Hippocampal formation (tissue), 2 donors: ENCODE measurements around the gene NDUFAF8.

ENCODE experiments used
- DNase-seq, 2 donors: peaks; one replicate each; lab custom pipeline; 2025; lab: John Stamatoyannopoulos, UW

NDUFAF8 gene

DNA sequence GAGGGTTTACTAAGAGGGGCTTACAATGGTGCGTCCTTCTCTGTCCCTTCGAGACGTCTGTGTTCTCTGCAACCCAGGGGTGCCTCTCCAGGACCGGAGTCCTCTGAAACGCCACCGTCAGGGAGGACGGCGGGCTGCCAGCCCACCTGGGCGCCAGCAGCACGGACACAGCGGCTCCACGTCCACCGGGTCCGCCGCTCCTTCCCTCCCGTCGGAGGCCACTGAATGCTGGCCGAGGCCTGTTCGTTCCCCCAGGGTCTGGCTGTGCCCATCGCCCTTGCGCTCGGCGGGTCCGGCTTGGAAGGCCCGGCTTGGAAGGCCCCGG is 666 bp upstream of the NDUFAF8 start:
- no peak for DNase-seq

DNA sequence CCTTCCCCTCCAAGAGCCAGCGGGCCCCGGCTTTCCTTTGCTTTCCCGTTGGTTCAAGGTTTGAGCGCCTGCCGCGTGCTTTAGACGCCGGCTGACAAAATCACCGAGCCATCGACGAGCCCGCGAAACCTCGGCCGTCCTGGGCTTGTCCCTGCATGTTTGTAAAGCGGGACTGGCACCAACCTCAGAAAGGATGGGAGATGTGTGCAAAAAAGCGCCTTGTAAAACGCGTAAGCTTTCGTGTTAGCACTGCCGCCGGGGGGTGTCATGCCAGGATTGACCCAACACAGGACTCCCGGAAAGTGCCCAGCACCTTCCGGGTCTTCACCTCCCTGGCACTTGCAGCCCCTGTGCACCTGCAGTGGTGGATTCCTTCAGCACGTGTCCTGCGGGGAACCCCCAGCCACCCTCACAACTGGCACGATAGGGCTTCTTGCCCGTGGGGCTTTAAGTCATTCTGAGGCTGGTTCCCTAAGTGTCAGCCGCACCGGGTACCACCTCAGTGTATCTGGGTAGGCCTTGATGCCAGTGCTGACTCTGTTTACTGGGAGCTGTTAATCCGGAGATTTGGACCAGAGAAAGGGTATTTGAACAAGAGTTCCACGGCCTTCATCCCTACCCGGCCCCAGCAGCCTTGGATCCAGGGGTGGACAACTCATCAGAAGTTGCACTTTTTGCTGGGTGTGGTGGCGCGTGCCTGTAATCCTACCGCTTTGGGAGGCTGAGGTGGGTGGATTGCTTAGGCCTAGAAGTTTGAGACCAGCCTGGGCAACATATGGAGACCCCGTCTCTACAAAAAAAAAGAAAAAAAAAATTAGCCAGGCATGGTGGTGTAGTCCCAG is 817 bp downstream of the NDUFAF8 start:
- no peak for DNase-seq

GRCh38 chr17:81240761-81241160 is 1.6 kb downstream of the NDUFAF8 start:
- DNase-seq: no peak

DNA sequence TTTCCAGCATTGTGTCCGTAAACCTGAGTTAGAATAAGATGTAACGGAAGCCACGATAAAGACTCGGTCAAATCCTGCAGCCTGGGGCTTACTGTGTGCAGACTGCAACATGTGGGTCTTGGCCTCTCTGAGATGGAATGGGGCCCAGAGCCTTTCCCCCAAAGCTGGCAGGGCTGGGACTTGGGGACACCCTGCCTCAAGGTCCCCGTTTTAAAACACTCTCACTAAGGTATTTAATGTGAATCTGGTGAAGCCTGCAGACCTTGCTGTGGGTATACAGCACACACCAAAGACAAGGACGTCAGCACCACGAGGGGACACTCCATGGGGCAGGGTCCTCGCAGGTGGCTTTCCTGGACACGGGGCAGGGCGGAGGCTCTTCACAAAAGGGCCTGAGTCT is 2.1 kb downstream of the NDUFAF8 start:
- no peak for DNase-seq

GRCh38 chr17:81241648-81242420 is 2.7 kb downstream of the NDUFAF8 start:
- DNase-seq: no peak

DNA sequence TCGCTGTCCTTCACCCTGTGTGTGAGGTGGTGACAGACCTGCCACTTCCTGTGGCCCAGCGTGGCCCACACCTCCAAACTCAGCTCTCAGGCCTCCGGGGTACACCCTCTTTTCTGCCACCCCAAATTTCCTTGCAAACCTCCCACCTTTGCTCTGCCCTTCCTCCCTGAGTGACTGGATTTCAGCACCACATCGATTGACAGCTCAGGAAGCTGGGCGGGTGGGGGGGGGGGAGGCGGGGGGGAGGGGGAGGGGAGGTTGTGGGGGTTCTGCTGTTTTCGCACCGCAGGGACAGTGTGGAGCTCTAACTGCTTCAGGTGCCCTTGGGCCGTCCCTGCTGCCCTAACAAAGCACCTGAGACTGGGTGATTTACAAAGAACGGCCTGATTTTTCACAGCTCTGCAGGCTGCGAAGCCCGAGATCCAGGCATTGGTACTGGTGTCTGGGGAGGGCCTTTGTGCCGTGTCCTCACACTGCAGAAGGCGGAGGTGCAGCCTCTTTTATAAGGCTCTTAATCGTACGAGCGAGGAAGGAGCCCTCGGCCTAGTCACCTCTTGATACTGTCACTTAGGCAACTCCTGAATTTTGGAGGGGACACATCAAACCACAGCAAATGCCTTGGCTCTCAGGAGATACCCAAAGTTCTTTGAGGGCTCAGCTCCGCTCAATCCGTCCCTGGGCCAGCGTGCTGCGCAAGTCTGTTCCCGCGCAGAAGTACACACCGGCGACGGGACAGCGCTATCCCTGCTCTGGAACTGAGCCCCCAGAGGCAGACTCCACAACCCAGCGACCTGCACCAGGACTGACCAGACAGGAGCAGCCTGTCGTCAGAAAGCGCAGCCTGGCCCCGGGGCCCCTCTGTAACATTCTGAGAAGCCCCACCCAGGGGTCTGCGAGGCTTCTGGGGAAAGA is 3.6 kb downstream of the NDUFAF8 start:
- no peak for DNase-seq

DNA sequence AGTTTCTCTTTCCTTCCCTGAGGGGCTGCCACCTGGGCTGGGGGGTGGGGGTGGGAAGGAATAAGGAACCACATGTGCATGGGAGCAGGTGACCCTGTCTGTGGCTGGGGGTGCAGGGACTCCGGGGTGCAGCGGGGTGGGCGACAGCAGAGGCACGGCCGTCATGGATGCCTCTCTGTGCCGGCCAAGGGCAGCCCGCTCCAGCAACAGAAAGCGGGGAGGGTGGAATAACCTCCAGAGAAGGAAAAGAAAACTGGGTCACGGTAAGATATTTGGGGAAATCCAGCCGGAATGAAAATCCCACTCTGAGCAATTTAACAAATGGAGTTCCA is 4.2 kb downstream of the NDUFAF8 start:
- DNase-seq: no peak

DNA sequence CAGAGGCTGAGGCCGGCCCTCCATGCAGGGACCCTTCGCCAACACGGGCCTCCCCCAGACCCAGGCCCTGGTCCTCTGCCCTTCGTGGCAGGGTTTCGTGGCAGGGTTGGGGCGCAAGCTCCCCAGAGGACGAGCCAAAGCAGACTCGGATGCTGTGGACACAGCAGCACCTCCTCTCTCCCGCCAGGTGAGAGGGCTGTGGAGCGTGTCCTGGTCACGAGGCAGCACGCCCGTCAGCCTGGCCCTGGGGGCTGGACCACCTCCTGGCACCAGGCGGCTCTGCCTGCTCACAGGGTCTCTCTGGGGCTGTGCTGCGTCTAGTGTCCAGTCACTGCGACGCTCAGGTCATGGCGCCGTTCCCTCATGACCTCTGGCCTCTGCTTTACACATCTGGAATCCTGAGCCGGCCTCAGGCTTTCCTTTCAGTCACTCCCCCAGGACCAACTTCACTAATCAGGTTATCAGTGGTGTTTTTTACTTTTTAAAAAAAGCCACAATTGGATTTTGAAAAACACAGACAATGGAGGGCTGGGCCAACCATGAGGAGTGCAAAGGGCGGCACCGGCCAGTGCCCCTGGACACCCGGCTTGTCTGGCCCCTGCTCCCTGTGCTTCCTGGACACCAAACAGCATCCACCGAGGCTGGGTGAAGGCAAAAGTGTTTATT is 5.4 kb downstream of the NDUFAF8 start:
- DNase-seq: no peak

- no peak for DNase-seq
Measured at GRCh38 chr17:81245024-81245664, 6.0 kb downstream of the NDUFAF8 start.

DNA sequence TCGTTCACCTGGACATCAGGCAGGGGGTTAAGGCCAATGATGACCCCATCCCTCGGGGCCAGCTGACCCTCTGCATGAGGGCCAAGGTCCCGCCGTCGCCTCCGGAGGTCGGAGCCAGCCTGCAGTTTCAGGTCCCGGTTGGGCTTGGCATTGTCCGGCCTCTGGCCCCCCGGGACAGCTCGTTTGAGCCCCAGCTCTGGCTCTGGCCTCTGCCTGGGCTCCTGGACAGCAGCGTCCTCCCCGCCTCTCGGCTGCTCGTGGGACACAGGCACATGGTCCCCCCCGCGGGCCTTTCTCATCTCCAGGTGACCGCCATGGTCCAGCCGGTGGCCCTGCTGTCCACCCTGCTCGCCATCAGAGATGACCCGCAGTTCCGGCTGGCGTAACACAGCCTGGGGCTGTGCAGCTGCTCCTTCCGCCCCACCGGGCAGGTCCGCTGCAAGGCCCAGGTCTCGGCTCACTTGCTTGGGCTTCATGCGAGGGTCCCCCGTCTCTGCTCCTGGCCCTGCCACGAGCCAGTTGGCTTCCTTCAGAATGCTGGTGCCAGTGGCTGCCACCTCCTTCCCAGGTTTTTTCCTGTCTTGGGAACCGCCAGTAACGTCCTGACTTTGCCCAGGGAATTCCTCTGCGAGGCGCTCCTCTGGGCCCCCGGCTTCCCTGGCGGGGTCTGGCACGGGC is 6.7 kb downstream of the NDUFAF8 start:
- no peak for DNase-seq

DNA sequence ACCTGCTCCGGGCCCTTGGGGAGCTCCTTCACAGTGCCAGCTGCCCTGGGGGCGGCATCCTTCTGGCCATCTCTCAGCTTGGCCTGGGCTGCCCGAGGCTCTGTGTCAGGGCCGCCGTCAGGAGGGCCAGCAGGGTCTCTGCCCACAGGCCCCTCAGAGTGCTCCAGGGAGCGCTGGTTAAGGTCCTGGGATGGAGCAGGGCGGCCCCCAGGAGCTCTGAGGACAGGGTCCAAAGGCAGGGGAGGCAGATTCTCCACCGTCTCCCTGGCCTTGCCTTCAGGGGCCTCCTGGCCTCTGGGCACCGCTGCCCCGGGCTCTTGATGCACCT is 7.2 kb downstream of the NDUFAF8 start:
- DNase-seq: no peak

DNA sequence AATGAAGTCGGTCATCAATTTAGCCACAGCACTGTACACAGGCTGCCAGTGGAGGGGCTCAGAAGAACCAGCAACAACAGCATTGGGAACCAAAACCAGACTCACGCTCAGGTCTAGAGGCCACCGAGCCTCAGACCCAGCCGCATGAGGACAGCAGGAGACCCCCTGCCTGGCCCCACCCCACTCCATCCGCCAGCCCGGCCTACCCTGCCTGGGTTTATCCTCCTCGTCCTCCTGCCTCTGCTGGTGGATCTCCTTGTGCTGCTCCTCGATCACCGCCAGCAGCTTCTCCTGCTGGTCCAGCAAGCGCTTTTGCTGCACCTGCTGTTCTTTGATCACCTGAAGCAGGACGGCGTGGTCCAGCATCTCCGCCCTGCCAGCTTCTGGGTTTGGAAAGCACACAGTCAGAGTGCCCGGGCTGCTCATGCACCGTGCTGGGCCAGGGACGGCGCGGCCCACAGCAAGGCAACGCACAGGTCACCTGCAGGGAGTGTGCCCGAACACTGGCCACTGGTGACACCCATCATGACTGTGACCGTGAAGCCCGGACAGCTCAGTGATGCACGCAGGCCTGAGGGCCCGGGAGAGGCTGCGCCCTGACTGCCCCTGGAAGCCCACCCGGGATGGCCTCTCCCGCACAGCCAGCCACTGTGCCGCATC is 7.7 kb downstream of the NDUFAF8 start:
- no peak for DNase-seq

- no peak for DNase-seq
Measured at GRCh38 chr17:81247339-81247990, 8.3 kb downstream of the NDUFAF8 start.

DNA sequence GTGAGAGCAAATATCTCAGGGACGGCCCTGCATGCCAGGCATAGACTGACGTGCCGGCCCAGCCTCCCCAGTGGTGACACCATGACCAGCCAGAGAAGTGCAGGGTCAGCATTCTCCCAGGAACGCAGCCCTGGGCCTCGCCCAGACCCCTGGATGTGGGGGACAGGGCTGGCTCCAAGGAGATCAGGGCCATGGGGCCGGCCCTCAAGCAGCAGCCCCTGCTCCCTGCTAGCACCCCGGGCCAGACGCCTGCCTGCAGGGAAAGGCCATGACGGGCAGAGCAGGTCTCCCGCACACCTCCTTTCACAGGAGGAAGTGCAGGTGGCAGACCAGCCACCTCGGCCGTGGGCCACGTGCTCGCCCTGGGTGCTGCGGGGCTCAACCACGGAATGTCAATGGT is 9.5 kb downstream of the NDUFAF8 start:
- DNase-seq: no peak

GRCh38 chr17:81249223-81250040 is 10.3 kb downstream of the NDUFAF8 start:
- no peak for DNase-seq

DNA sequence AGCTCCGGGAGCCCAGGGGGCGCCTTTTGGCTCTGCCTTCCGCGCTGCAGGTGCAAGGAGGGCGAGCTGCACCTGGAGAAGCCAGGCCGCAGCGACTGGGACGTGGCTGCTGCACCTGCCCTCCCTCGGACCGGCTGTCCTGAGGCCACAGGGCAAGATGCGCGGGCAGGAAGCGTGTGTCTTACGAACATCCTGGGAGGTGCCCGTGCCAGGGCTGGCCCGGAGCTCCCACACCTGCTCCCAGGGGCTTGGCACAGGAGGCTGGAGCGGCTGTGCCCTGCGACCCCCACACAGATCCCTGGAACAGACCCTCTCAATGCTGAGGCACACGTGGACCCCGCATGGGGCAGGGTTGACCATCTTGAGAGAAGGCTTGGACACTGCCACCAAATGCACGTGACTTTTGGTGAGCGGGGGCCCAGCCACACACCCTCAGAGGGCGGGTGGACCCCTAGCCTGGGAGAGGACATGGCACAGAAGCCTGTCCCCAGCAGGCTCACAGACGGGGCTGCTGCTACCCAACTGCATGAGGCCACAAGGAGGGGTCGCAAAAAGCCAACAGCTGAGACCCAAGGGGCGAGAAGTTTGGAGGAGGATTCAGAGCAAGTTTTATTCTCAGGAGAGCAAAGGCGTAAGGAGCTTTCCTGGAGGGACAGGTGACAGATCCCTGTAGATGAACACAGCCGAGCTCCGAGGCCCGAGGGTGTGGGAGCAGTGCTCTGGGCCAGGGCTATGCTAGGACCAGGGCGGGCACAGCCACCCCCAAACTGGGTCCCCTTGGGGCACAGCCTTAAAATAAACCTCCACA is 11.4 kb downstream of the NDUFAF8 start:
- no peak for DNase-seq

GRCh38 chr17:81251094-81251708 is 12.1 kb downstream of the NDUFAF8 start:
- DNase-seq: no peak
